Ovary (tissue), 3 donors: ENCODE data around the gene CHD1.

ENCODE experiments used
- CTCF ChIP-seq, 3 donors: fragments of 450-650 bp in 2 of 3; fragments of 200-600 bp in 1 of 3; IDR thresholded peaks; one replicate each; pipeline versions ENCODE4 v1.5.1 to v1.8.0; 2016 to 2022; ENCODE audit warnings: antibody characterized with exemption in 3 of 3, mild to moderate bottlenecking in 1 of 3
- EP300 ChIP-seq: sonication (generic); formaldehyde crosslinking; IDR thresholded peaks from one replicate; pipeline ENCODE4 v1.6.1; 2017; ENCODE audit warnings: antibody characterized with exemption
- POLR2A ChIP-seq: fragments of 450-650 bp; IDR thresholded peaks from one replicate; pipeline ENCODE4 v1.6.1; 2017; ENCODE audit warnings: antibody characterized with exemption, mild to moderate bottlenecking, moderate library complexity
- donor health status: DM: no; HTN: no; CAD: no.

DNA sequence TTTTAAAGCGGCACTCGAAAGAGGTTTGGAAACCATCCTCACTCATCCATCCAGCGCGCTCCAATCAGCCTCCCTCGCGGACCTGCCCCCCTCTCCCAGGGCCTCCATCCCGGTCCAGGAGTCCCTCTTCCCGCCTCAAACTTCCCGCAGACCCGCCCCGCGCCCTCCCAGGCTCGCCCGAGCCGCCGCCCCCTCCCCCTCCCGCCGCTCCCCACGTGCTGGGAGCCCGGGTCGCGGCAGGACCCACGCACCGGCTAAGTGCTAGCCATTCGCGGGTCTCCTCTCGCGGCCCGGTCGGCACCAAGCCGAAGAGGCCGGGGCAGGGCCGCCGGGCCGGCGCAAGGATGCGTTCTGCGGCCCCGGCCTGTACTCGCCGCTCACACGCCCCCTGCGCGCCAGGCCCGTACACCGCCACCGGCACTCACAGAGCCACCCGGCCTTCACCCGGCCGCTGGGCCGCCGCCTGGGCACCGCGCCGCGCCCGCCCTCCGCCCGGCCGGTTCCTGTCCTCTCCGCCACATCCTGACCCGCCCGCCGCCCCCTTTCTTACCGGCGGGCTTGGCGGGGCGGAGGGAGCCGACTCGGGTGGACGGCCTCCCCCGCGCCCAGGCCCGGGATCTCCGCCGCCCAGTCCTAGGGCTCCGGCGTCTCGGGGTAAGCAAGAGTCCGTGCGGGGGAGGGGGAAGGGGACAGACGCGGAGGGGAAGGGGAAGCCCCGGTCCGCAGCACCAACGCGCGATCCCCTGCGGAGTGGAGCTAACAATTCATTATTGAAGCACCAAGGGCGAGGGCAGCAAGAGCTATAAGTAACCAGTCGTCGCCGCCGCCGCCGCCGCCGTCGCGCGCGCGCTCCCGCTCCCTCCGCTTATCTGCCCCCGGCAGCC, 576 bp downstream of the CHD1 start:
- TF ChIP-seq CTCF (IDR thresholded peaks at IDR 0.05) (no peak), POLR2A (peak; percentile 44), EP300 (no peak)
